C4-2B (cell line): Measurements from ENCODE around the gene PTGIR.

Source experiments
- H3K27ac ChIP-seq: fragments of 450-650 bp; 2 replicates; pipeline ENCODE4 v1.5.1; 2017
- CTCF ChIP-seq: fragments of 450-650 bp; conservative IDR thresholded peaks from 2 replicates; pipeline ENCODE4 v1.5.1; 2017; ENCODE audit warnings: mild to moderate bottlenecking
- ZFX ChIP-seq: fragments of 450-650 bp; IDR thresholded peaks from 2 replicates; pipeline ENCODE4 v1.6.1; 2017

Gene PTGIR

DNA sequence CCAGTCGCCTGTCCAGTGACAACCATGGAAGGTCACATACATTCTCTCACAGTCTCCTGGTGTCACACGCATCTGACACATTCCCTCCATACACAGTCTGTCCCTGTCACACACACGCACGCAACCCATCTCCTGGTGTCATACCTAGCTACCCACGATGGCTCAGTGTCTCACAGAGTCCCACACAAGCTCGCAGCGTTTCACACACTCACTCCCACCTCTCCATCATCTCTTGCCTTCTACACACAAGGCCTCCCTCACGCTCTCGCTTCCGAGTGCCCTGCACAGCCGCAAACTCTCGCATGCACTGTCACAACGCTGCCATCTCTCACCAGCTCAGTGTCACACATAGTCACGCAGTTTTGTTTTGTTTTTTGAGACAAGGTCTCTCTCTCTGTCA lies 12.3 kb upstream of the PTGIR start:
- no peak overlapping the region for H3K27ac ChIP-seq

GRCh38 chr19:46635920-46636761 lies 11.3 kb upstream of the PTGIR start, which contains the start of gene GNG8:
GNG8 (minus strand) TSS chr19:46636202; CDS start chr19:46634682, 1,520 bp downstream.
- TF ChIP-seq CTCF (no peak), ZFX (no peak)
- no peak within 1 kb of the TSS for H3K27ac ChIP-seq

More for the DNA sequence above, 12.3 kb upstream of the PTGIR start:
- TF ChIP-seq ZFX (no peak), CTCF (no peak)

DNA sequence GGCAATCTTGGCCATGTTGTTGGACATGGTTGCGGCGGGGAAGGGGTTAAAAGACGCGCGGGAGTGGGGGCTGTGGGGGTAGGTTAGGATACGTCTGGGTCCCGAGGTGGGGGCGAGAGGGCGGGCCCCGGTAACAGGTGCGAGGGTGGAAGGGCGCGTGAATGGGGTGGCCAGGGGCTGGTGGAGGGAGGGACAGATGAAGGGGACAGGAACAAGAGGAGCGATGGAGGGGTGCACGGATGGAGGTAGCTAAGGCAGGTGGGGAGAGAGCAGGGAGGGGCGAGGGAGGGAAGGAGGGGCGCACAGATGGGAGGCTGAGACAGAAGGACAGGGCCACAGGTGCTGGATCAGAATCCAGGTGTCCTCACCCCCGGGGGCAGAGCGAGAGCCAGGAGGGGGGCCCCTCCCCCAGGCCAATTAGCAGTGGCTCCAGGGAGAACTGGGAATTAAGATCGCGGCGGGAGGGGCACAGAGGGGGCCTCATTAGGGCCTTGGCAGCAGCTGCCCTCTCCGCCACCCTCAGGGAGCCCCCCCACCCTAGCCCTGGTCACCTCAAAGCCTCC lies 9.8 kb upstream of the PTGIR start:
- no peak for TF ChIP-seq CTCF
- TF ChIP-seq ZFX = no peak
- no peak overlapping the region for H3K27ac ChIP-seq

- H3K27ac ChIP-seq = no peak overlapping the region
- TF ChIP-seq ZFX = no peak
- TF ChIP-seq CTCF = no peak
Observed at GRCh38 chr19:46634045-46634655, 9.3 kb upstream of the PTGIR start.

DNA sequence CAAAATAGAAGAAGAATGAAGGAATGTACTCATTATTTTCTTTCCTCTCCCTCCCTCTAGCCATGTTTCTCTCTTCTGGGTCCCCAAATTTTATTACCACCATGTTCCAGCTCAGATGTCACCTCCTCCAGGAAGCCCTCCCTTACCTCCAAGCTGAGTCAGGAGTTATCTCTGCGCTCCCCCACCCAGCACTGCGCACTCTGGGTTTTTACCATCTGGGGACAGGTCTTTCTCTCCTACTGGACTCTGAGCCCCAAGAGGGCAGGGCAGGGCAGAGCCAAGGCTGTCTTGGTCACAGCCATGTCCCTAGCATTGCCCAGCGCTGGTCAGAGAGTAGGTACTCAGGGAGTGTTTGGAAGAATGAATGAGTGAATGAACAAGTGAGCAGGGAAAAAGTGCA lies 8.2 kb upstream of the PTGIR start:
- H3K27ac ChIP-seq = no peak overlapping the region
- TF ChIP-seq ZFX (no peak), CTCF (no peak)

DNA sequence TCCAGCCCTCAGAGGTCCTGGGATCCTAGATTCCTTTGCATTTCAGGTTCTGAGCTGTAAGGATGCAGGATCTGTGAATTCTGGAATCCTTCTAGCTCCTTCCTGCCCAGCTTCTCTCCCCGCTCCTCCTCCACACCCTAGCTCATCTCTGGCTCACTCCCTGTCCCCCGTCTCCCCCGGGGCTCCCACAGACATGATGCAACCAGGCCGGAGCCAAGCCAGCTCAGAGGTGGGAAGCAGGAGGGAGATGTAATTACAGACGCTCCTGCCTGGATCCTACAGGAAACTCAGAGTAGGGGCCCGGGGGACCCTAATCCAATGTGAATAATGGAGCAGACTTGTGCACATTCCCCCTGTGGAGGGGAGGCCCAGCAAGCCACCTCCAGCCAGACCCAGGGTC lies 6.6 kb upstream of the PTGIR start:
- TF ChIP-seq CTCF (no peak), ZFX (no peak)
- H3K27ac ChIP-seq = no peak overlapping the region
